GM12878 (cell line): ENCODE results near the gene ETAA1. TPM values are rescaled to one million over a fixed set of nuclear protein-coding genes. Genes with fewer than 3 reads are reported as not detected.

Experiments
- ATAC-seq: fragments of 200-7000 bp; cut with Tn5 transposase; 3 replicates; pipeline ENCODE4 v1.9.1; 2020; ENCODE audit warnings: mild to moderate bottlenecking, moderate library complexity
- BruUV-seq: library from RNA; stranded (reverse); fragments of 400-500 nt; replicated peaks from 2 replicates; lab custom pipeline; 2021; lab: Mats Ljungman, UMichigan
- CTCF ChIA-PET: fragments of 300-600 bp; sonication (Branson Sonifier 250); formaldehyde crosslinking; extraction: SDS; loops from one replicate; lab custom pipeline; 2021; ENCODE audit warnings: inconsistent platforms; lab: Yijun Ruan, JAX
- POLR2A ChIA-PET: fragments of 350-600 bp; formaldehyde crosslinking; extraction: SDS; loops from one replicate; lab custom pipeline; 2021; ENCODE audit warnings: inconsistent platforms; lab: Charles Lee
- RAD21 ChIA-PET: fragments of 300-600 bp; sonication (Branson Sonifier 250); formaldehyde crosslinking; loops from one replicate; lab custom pipeline; 2023; ENCODE audit warnings: antibody characterized with exemption; ENCODE audit not compliant: unreplicated experiment; lab: Charles Lee
- SMC1A ChIA-PET: fragments of 300-600 bp; sonication (Branson Sonifier 250); formaldehyde crosslinking; loops from one replicate; lab custom pipeline; 2023; ENCODE audit not compliant: unreplicated experiment, uncharacterized antibody; lab: Charles Lee
- DNase-seq: peaks from one replicate; pipeline ENCODE4 v3.0.0-alpha.2; 2011; ENCODE audit warnings: low read depth, low spot score
- FAIRE-seq: peaks from 3 replicates; lab custom pipeline; 2011; peaks lifted over from hg19 to GRCh38; lab: Jason Lieb, UNC
- H2AFZ ChIP-seq: 2 replicates; pipeline ENCODE4 v1.6.0; 2011; ENCODE audit warnings: low read depth, low read length, control low read depth; ENCODE audit not compliant: control insufficient read depth
- H3K27ac ChIP-seq: 2 replicates; pipeline ENCODE4 v1.5.1; 2011; ENCODE audit warnings: control low read depth; ENCODE audit not compliant: control insufficient read depth, insufficient read depth
- H3K27me3 ChIP-seq, 2 experiments: replicated peaks in 1 of 2; 2 replicates each; pipeline versions ENCODE4 v1.6.0 to v1.6.1; 2011; ENCODE audit warnings: low read length in 1 of 2; ENCODE audit not compliant: control insufficient read depth in 2 of 2, insufficient read depth in 2 of 2
- H3K36me3 ChIP-seq, 2 experiments: 2 replicates each; pipeline ENCODE4 v1.5.1; 2011; ENCODE audit warnings: low read length in 1 of 2; ENCODE audit not compliant: control insufficient read depth in 2 of 2, insufficient read depth in 2 of 2
- H3K4me1 ChIP-seq: 2 replicates; pipeline ENCODE4 v1.6.1; 2011; ENCODE audit warnings: mild to moderate bottlenecking, low read length, moderate library complexity, mixed read lengths; ENCODE audit not compliant: control insufficient read depth, insufficient read depth
- H3K4me2 ChIP-seq: 2 replicates; pipeline ENCODE4 v1.6.0; 2011; ENCODE audit warnings: control low read depth; ENCODE audit not compliant: control insufficient read depth, insufficient read depth
- H3K4me3 ChIP-seq: fragments of 200-600 bp; sonication (generic); 2 replicates; pipeline ENCODE4 v1.5.1; 2016
- H3K79me2 ChIP-seq: 2 replicates; pipeline ENCODE4 v1.6.0; 2011; ENCODE audit warnings: low read length; ENCODE audit not compliant: control insufficient read depth, insufficient read depth
- H3K9ac ChIP-seq: 2 replicates; pipeline ENCODE4 v1.8.0; 2011; ENCODE audit warnings: low read length, control low read depth, mixed read lengths; ENCODE audit not compliant: control insufficient read depth, insufficient read depth
- H3K9me3 ChIP-seq: replicated peaks from 3 replicates; pipeline ENCODE4 v1.5.1; 2011; ENCODE audit warnings: mild to moderate bottlenecking, low read length; ENCODE audit not compliant: control insufficient read depth, insufficient read depth
- H4K20me1 ChIP-seq: 2 replicates; pipeline ENCODE4 v1.6.0; 2011; ENCODE audit not compliant: control insufficient read depth, insufficient read depth
- ATF7 ChIP-seq: fragments of 450-650 bp; IDR thresholded peaks from 2 replicates; pipeline ENCODE4 v1.6.1; 2016; ENCODE audit warnings: low read depth, mild to moderate bottlenecking
- POU2F2 ChIP-seq: IDR thresholded peaks from 3 replicates; pipeline ENCODE4 v1.6.1; 2011; ENCODE audit warnings: low read depth, mild to moderate bottlenecking, low read length, borderline replicate concordance
- SMC3 ChIP-seq: IDR thresholded peaks from 2 replicates; pipeline ENCODE4 v1.6.1; 2011; ENCODE audit warnings: low read length, improper control_type of control experiment, borderline replicate concordance
- ZBTB11 ChIP-seq: fragments of 450-650 bp; formaldehyde crosslinking; IDR thresholded peaks from 2 replicates; pipeline ENCODE4 v1.5.0; 2022; ENCODE audit warnings: mild to moderate bottlenecking, missing genetic modification characterization
- WGBS: methylation state at CpG from one replicate; pipeline ENCODE4 v1.1.6; 2016; ENCODE audit warnings: low lambda C conversion rate; ENCODE audit not compliant: insufficient replicate concordance, insufficient coverage; ENCODE audit errors: missing lambda C conversion rate; 5-methylcytosine and 5-hydroxymethylcytosine counted together
- in situ Hi-C: fragments of 300-500 bp; cut with MboI; formaldehyde crosslinking; loops from 9 replicates; pipeline ENCODE4 v1.14.3; 2018; ENCODE audit warnings: mixed read lengths
- intact Hi-C: fragments of 100-400 bp; cut with micrococcal nuclease; formaldehyde crosslinking; loops from one replicate; pipeline ENCODE4 v1.14.2; 2022; ENCODE audit not compliant: unreplicated experiment
- polyA plus RNA-seq, 11 experiments: library from polyadenylated mRNA; depleted of rRNA in 4 of 11; unstranded in 6 of 11; stranded (reverse) in 5 of 11; fragments of >200 nt; fragmentation: Nextera tagmentation in 4 of 11; fragmentation: Illumina TruSeq in 1 of 11; extraction: Ambion mirVana in 4 of 11; extraction: Trizol in 1 of 11; gene quantifications; 1 replicate in 1 of 11; 2 replicates in 10 of 11; pipeline versions ENCODE4 v1.2.1 to v1.2.3, GENCODE V29; 2011 to 2016; ENCODE audit warnings: inconsistent platforms in 2 of 11, missing spikeins in 2 of 11, low read depth in 1 of 11
- total RNA-seq, 4 experiments: library from RNA; depleted of rRNA in 3 of 4; stranded (reverse); fragments of >200 nt in 3 of 4; fragmentation: Illumina TruSeq in 1 of 4; extraction: Trizol in 1 of 4; gene quantifications; 2 replicates each; pipeline versions ENCODE4 v1.2.1 to v1.2.3, GENCODE V29; 2013 to 2021

Gene ETAA1
- total and polyA plus RNA-seq, 10 of the 15 experiments (the other 5 are each of a cell fraction or from before 2014, with no cell fraction given), result 4.2 to 24.2 (median 13.4) TPM

GRCh38 chr2:67453310-67453709 is 56.2 kb downstream of the ETAA1 start:
- FAIRE-seq (no peak), DNase-seq (no peak), ATAC-seq (no peak)
- Histone ChIP-seq H3K9me3 (no peaks in the 10 kb centered on the region), H3K27ac (no peak overlapping the region), H3K9ac (no peak overlapping the region), H3K27me3 (no peaks in the 10 kb centered on the region), H3K79me2 (no peaks in the 10 kb centered on the region), H4K20me1 (no peaks in the 10 kb centered on the region), H3K4me1 (no peaks in the 10 kb centered on the region), H3K4me2 (no peak overlapping the region), H3K4me3 (no peak overlapping the region), H2AFZ (no peak overlapping the region), H3K36me3 (no peaks in the 10 kb centered on the region)
- BruUV-seq, result no TSS peak
- 0% methylated on average over 1 of the region's 1 CpG for WGBS
- POLR2A ChIA-PET, result no interaction called here
- CTCF ChIA-PET, result no interaction called here
- TF ChIP-seq POU2F2, result no peak
- SMC1A ChIA-PET, result no interaction called here
- intact Hi-C loops, result no loop called here
- RAD21 ChIA-PET, result no interaction called here
- in situ Hi-C loops, result no loop called here

GRCh38 chr2:67455219-67456142 is 58.3 kb downstream of the ETAA1 start:
- POLR2A ChIA-PET, result no interaction called here
- no peak for DNase-seq
- H3K36me3 ChIP-seq, result no peaks in the 10 kb centered on the region
- in situ Hi-C loops, result no loop called here
- H3K4me3 ChIP-seq, result no peak overlapping the region
- no peak for TF ChIP-seq ZBTB11 (CRISPR knock-in tag)
- no peak for TF ChIP-seq ATF7
- TF ChIP-seq POU2F2, result no peak
- TF ChIP-seq SMC3, result no peak
- TF ChIP-seq, all 136 proteins: peak for 0
- Histone ChIP-seq H3K9ac (no peak overlapping the region), H3K27ac (no peak overlapping the region), H3K27me3 (no peaks in the 10 kb centered on the region), H3K4me1 (no peaks in the 10 kb centered on the region), H3K9me3 (no peaks in the 10 kb centered on the region), H2AFZ (no peak overlapping the region), H3K79me2 (no peaks in the 10 kb centered on the region), H3K4me2 (no peak overlapping the region), H4K20me1 (no peaks in the 10 kb centered on the region)
- intact Hi-C loops, result no loop called here
- BruUV-seq, result no TSS peak
- no peak for FAIRE-seq
- RAD21 ChIA-PET, result no interaction called here
- 30% methylated on average over 4 of the region's 4 CpGs for WGBS
- CTCF ChIA-PET, result interaction anchor here (0.9 kb wide), 1 partner anchor 28 kb away, joined by 3 read pairs; no protein-coding TSS in a partner anchor
- no peak for ATAC-seq
- SMC1A ChIA-PET, result interaction anchor here (0.7 to 2.5 kb wide), 4 partner anchors 8 to 18 kb away, joined by 3 to 10 read pairs (median 3); no protein-coding TSS in a partner anchor
